Activated CD8-positive, alpha-beta memory T cell treated with anti-CD3 and anti-CD28 coated beads for 48 hours (primary cell): ENCODE data around the gene SFXN4.
A peak's percentile ranks its signal among the peaks of the same experiment; 100 is the strongest.
"Not testable (repeated sequence)": the region's sequence is repeated elsewhere in the genome, so short reads cannot be mapped to it uniquely, and the experiment has no call there.

ENCODE experiments used
- DNase-seq, 3 experiments: peaks; one replicate each; pipeline ENCODE4 v3.0.0-alpha.2; 2020; ENCODE audit warnings: low read depth in 2 of 3, low spot score in 2 of 3

SFXN4 gene

DNA sequence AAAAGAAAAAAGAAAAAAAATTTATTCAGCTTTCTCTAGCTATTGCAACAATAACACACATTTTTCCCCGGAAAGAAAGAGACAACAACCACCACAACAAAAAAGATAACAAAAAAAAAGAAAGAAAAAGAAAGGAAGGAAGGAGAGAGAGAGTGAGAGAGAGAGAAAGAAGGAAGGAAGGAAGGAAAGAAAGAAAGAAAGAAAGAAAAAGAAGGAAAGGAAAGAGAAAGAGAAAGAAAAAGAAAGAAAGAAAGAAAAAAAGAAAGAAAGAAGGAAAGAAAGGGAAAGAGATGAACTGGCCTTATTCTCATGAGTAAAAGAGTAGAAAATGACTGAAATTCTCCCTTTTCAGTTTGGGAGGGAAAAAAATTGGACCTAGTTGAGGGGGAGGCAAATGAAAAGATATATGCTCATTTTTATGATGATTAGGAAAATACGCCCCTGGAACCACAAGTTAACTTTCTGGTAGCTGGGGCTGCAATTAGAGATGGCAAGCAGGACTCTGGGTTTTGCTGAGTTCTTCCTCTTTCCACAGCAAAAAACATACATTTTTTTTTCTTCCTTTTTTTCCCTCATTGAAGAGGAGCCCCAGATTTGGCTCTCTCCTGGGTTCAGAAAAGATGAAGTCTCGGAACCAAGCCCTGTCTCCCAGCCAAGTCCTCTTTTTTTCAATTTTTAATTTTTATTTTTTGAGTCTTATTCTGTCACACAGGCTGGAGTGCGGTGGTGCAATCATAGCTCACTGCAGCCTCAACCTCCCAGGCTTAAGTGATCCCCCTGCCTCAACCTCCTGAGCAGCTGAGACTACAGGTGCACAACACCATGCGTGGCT, 25.7 kb upstream of the SFXN4 start:
- no peak for DNase-seq

- DNase-seq, result no peak
Observed at GRCh38 chr10:119190353-119190752, 24.8 kb upstream of the SFXN4 start.

DNA sequence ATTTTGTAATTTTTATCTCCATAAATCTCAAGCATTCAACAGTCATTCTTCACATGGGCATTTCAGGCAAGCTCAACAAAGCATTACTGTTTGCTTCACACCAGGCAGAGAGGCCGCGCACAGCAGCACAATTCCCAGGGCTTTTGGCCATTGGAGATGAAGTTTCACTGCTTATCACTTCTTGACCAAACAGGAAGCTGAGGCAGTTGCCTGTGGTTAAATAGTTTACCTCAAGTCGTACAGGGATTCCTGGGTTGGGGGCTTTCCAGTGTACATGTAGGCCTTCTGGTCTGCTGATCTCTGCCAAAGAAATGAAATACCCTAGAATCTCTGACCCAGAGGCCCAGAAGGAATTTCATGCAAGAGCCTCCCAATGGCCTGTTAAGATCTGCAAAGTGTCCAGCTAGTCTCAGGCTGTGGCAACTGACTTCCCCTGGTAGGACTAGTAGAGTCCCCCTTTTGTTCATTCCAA, 24.3 kb upstream of the SFXN4 start:
- no peak for DNase-seq

DNA sequence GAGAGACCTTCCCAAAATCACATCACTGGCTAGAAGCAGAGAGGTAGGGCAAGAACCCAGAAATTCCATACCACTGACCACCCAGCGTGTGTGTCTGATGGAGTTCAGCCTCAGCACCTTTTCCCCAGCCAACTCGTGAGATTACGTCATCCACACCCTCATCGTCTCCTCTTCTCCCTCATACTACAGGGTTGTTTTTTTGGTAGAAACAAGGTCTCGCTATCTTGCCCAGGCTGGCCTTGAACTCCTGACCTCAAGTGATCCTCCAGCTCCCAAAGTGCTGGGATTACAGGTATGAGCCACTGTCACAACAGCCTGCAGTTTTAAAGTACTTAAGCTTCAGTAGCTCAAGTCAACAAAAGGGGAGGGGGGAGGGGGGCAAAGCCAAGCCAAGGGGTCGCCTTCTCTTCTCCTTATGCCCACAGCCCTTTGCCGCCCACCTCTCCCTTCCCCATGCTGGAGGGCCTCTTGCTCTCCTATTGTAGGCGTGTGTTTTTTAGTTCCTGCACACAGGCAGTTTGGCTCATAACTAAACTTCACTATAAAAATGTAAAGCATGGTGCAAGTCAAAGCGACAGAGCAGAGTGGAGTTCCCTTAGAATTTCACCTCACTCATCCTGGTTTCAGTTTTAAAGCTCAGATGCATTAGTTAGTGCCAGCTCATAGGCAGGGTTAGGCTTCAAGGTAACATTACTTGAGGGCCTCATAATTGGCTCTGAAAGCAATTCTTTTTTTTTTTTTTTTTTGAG, 18.3 kb upstream of the SFXN4 start:
- DNase-seq, result no peak

DNA sequence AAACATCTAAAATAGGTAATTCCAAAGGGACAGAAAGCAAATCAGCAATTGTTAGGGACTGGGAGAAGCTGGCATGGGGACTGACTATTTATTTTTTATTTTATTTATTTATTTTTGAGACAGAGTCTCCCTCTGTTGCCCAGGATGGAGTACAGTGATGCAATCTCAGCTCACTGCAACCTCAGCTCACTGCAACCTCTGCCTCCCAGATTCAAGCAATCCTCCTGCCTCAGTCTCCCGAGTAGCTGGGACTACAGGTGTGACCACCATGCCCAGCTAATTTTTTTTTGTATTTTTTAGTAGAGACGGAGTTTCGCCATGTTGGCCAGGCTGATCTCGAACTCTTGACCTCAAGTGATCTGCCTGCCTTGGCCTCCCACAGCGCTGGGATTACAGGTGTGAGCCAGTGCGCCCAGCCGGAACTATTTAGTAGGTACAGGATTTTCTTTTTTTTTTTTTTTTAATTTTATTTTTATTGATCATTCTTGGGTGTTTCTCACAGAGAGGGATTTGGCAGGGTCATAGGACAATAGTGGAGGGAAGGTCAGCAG, 15.4 kb upstream of the SFXN4 start:
- DNase-seq, result not testable (repeated sequence)

DNA sequence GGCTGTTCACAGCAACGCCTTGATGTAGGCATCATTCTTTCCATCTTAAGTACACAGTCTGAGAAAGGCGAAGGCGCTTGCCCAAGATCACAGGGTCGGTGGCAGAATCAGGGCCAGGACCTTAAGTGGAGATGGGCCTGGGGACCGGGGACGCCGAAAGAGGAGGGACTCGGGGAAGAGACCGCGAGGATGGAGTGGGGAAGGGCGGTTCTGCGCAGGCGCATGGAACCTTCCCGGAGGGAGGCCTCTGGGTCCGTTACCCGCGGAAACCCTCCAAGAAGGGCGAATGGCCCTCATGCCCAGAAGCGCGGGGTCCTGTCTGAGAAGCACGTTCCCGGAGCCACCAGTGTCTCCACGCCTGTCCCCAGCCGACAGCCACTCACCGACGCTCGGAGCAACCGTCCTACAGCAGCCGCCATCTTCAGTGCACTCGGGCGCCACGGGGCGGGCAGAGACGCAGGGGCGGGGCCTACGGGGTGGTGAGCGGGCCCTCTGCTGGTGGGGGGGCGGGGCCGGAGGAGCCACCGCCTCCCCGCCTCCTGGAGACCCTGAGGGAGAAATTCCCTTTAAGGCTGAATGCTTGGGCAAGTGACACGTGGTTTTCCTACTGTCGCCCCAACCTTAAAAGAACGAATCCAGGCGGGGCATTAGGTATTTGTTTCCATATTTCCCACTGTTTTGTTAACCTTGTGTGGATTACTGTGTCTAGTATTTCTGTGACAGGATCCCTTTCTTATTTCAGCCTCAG, 13.0 kb upstream of the SFXN4 start, which contains the start of gene PRDX3:
TSS of gene PRDX3 (minus strand) at position 441 of the 748 bp plus-strand sequence. CDS start at position 419, 22 bp downstream.
- peak; percentile 71 to 88 (median 82) for DNase-seq

- DNase-seq, result peak in 2 of 3 experiments; percentile 11 to 26
Observed at GRCh38 chr10:119177708-119178371, 12.3 kb upstream of the SFXN4 start.

DNA sequence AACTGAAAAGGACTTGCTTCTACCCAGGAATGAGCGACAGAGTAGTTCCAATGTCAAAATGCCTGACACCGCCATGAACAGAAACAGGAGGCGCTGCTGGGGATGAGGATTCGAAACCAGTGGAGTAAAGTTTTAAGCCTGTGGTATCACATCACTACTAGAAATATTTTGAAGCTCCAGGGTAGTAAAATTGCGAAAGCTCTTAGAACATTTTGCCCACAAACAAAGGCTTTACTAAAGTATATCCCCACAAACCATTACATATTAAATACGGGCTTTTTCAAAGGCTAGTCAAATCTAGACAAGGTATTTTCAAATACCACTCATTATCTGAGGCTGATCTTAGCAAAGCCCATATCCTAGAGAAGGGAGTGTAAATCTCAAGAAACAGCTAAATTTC, 10.7 kb upstream of the SFXN4 start:
- no peak for DNase-seq

GRCh38 chr10:119174109-119174508, 8.6 kb upstream of the SFXN4 start:
- no peak for DNase-seq

DNA sequence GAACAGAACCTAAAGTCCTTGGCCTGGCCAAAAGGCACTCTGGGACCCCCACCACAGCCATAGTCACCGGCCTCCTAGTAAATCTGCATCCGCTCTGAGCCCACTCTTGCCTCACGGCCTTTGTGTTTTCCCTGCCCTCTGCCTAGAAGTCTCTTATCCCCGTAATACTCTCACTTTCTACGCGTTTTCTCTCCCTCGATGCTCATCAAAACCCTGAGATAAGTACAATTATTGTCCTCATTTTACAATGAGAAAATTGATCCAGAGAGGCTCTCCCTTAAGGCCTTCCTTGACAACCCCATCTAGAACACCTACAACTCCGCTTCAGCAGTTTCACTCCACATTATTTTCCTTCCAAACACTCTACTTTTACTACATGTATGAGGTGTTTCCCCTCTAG, 1.5 kb upstream of the SFXN4 start:
- no peak for DNase-seq

- DNase-seq, result no peak
Observed at GRCh38 chr10:119166564-119166963, 1.1 kb upstream of the SFXN4 start.

DNA sequence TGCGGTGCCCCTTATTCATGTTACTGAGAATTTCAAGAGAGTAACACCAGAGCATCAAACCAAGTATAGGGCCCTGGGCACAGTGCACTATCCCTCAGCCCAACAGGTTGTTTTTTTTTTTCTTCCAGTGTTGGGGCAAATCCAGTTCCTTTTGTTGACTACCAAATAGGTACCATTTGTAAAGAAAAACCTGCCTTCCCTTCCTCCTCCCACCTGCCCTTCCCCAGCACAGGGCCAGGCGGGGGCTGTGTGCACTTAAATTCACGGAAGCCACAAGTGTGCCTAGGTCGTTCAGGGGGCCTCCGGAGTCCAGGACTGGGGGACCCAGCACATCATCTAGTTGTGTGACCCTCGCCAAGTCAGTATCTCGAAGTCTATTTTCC, 595 bp upstream of the SFXN4 start:
- DNase-seq, result no peak

- DNase-seq, result no peak
Observed at GRCh38 chr10:119162452-119163092, 2.9 kb downstream of the SFXN4 start.

DNA sequence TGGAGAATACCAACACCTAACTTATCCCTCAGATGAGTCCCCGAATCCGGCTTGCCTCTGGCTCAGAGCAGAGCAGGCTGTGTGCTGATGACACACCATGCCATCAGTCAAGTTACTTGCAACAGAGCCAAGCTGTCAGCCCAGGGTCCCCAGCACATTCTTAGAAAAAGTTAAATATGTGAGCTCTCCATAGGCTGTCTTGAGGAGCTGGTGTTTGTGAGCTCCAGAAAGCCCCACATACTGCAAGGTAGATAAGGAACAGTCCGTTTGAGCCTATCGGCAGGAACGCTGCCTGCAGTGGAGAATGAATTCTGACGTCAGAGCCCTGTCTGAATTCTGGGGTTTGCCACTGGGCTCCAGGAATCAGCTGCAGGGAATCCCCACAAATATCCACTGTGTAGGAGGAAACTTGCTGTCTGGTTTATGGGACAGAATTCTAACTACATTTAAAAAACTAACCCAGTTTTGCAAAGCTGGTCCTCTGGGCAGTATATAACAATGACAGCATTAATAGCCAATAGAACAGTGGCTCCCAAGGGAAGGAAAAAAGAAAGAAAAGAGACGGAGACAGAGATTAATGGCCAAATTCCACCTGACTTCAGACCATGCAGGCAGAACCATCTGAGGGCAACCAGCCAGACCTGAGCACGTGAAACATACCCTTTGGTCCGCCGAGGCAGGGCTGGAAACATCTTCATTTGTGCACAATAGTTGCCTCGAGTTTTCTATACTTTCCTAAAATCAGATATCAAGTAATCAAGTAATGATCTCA, 3.6 kb downstream of the SFXN4 start:
- no peak for DNase-seq

DNA sequence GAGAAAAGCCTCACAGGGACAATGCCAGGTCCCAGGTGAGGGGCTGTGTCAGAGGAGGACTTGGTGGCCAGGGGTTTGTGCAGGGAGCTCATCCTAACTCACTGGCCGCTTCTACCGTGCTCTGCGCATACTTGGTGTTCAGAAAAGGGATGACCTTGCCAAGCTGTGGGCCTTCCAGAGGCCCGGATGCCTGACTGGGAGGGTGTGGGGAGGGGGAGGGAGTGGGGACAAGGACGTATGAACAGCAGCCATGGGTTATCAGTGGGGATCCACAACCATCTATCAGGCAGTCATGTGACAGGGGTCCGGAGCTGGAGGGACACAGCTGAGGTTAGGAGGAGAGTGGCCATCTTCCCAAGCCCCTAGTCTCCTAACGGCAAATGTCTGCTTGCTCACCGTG, 6.2 kb downstream of the SFXN4 start:
- DNase-seq, result no peak

DNA sequence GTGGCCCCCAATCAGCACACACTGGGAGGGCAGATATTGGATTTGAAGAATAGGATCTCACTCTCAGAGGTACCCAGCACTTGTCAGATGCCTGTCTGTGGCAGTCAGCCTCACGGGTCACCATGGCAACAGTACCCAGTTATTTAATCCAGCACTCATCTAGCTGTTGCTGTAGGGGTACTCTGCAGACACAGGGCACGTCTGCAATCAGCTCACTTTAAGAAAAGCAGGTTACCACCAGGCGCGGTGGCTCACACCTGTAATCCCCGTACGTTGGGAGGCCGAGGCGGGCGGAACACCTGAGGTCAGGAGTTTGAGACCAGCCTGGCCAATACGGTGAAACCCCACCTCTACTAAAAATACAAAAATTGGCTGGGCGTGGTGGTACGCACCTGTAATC, 11.9 kb downstream of the SFXN4 start:
- DNase-seq, result no peak

GRCh38 chr10:119153041-119153440, 12.5 kb downstream of the SFXN4 start:
- DNase-seq, result no peak

DNA sequence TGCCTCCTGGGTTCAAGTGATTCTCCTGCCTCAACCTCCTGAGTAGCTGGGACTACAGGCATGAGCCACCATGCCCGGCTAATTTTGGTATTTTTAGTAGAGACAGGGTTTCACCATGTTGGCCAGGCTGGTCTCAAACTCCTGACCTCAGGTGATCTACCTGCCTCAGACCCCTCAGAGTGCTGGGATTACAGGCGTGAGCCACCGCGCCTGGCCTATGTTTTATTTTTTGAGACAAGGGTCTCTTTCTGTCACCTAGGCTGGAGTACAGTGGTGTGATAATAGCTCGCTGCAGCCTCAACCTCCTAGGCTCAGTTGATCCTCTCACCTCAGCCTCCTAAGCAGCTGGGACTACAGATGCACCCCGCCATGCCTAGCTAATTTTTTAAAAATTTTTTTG, 13.9 kb downstream of the SFXN4 start:
- DNase-seq, result not testable (repeated sequence)

- no peak for DNase-seq
Observed at GRCh38 chr10:119149729-119150128, 15.8 kb downstream of the SFXN4 start.
